Measurements from ENCODE around the gene SCO2. TPM values are rescaled to one million over a fixed set of nuclear protein-coding genes. Genes with fewer than 3 reads are reported as not detected.

SCO2 gene
- total RNA-seq, 2 experiments from 2014 or later, result 4.1 to 4.9 TPM

GRCh38 chr22:50487290-50488005 lies 38.0 kb downstream of the SCO2 start:
- BruUV-seq (replicated peaks), result no TSS peak
- H3K79me2 ChIP-seq (ENCODE audit: insufficient read depth, low read depth, low read length), result no peaks in the 10 kb centered on the region
- no peak overlapping the region; the same call in 1 of the 2 replicates for H3K4me2 ChIP-seq (ENCODE audit: low read length)
- H3K27ac ChIP-seq (ENCODE audit: low read depth, low read length, poor library complexity, severe bottlenecking), result no peak overlapping the region
- no peak for DNase-seq (ENCODE audit: low spot score)
- ChIA-PET CTCF (ENCODE audit: unreplicated experiment) (no interaction called here), POLR2A (no interaction called here)
- no peaks in the 10 kb centered on the region for H4K20me1 ChIP-seq (ENCODE audit: insufficient read depth, low read length)
- no peaks in the 10 kb centered on the region for H3K9me2 ChIP-seq (ENCODE audit: insufficient read depth, low read length)
- no peak overlapping the region for H2AFZ ChIP-seq (ENCODE audit: low read length)
- H3K4me3 ChIP-seq (ENCODE audit: low read depth, low read length, poor library complexity, severe bottlenecking), result no peak overlapping the region
- intact Hi-C loops (cut with micrococcal nuclease; ENCODE audit: unreplicated experiment), result no loop called here
- TF ChIP-seq CTCF (conservative IDR thresholded peaks at IDR 0.05; ENCODE audit: low read length), result no peak
- TF ChIP-seq EZH2phosphoT487 (IDR thresholded peaks at IDR 0.05; ENCODE audit: borderline replicate concordance, low read depth, low read length), result no peak
- no peaks in the 10 kb centered on the region for H3K9me3 ChIP-seq (ENCODE audit: low read length)
- H3K36me3 ChIP-seq (ENCODE audit: insufficient read depth, low read length), result no peaks in the 10 kb centered on the region
- peaks cover 18% of the 10 kb centered on the region for H3K4me1 ChIP-seq (ENCODE audit: insufficient read depth, low read length, poor library complexity, severe bottlenecking)

GRCh38 chr22:50486561-50487289 lies 38.7 kb downstream of the SCO2 start, which contains the start of gene MIOX:
Gene MIOX, plus strand, starts transcription at chr22:50486859. Its CDS starts 39 bp downstream, at chr22:50486898.
- Histone ChIP-seq H3K36me3 (ENCODE audit: insufficient read depth, low read length) (no peaks in the 10 kb centered on the region), H2AFZ (ENCODE audit: low read length) (no peak within 1 kb of the TSS), H3K4me3 (ENCODE audit: low read depth, low read length, poor library complexity, severe bottlenecking) (no peak within 1 kb of the TSS), H3K9me3 (ENCODE audit: low read length) (no peaks in the 10 kb centered on the region), H3K27ac (ENCODE audit: low read depth, low read length, poor library complexity, severe bottlenecking) (no peak within 1 kb of the TSS), H3K4me2 (ENCODE audit: low read length) (no peak within 1 kb of the TSS; the same call in 1 of the 2 replicates), H3K79me2 (ENCODE audit: insufficient read depth, low read depth, low read length) (no peaks in the 10 kb centered on the region), H3K4me1 (ENCODE audit: insufficient read depth, low read length, poor library complexity, severe bottlenecking) (peaks cover 18% of the 10 kb centered on the region), H3K9me2 (ENCODE audit: insufficient read depth, low read length) (no peaks in the 10 kb centered on the region), H4K20me1 (ENCODE audit: insufficient read depth, low read length) (no peaks in the 10 kb centered on the region)
- no peak for DNase-seq (ENCODE audit: low spot score)
- no TSS peak for BruUV-seq (replicated peaks)
- TF ChIP-seq CTCF (conservative IDR thresholded peaks at IDR 0.05; ENCODE audit: low read length) (no peak), EZH2phosphoT487 (IDR thresholded peaks at IDR 0.05; ENCODE audit: borderline replicate concordance, low read depth, low read length) (no peak)
- ChIA-PET CTCF (ENCODE audit: unreplicated experiment) (no interaction called here), POLR2A (no interaction called here)
- intact Hi-C loops (cut with micrococcal nuclease; ENCODE audit: unreplicated experiment), result no loop called here

Measured in OCI-LY7 (cell line).